ENCODE measurements around the gene TEAD2.
"Not testable (repeated sequence)": the region's sequence is repeated elsewhere in the genome, so short reads cannot be mapped to it uniquely, and the experiment has no call there.

The TEAD2 gene

DNA sequence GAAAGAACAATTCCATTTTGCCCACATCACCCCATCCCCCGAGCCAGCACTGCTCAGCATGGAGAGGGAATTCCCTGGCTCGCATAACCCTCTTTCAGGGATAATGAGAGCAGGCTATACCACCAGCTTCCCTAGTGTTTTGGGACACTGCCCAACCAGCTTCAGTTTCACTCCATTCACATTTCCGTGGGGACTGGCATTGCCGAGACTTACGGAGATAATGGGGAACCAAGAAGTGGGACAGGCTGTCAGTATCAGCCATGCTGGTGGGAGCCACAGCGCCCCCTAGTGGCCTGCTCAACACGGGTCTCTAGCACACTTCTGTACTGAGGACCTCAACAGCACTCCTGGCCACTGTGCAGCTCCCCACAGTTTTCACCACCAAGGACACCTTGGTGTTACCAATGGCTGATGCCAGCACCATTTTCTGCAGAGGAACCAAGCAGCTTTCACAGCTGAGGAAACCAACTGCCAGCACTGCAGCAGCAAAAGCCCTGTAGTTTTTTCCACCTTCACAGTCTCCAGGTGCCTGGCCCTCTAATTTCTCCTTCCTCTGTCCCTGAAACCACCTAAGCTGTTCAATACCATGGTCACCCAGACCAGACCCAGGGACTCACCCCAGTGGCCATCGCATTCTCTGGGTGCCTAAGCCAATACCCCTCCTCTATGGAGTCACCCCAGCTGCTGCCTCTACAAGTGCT, 60.9 kb downstream of the TEAD2 start:
- ATAC-seq = peak; percentile 98
- H3K4me3 Mint-ChIP-seq = peak overlapping the region; percentile 70
- peak overlapping the region; percentile 26 for H3K27ac Mint-ChIP-seq
- H3K4me1 Mint-ChIP-seq = peaks cover 26% of the 10 kb centered on the region
- no peaks in the 10 kb centered on the region for H3K27me3 Mint-ChIP-seq
- H3K36me3 Mint-ChIP-seq = peaks cover 9% of the 10 kb centered on the region
- peaks cover 5% of the 10 kb centered on the region for H3K9me3 Mint-ChIP-seq

DNA sequence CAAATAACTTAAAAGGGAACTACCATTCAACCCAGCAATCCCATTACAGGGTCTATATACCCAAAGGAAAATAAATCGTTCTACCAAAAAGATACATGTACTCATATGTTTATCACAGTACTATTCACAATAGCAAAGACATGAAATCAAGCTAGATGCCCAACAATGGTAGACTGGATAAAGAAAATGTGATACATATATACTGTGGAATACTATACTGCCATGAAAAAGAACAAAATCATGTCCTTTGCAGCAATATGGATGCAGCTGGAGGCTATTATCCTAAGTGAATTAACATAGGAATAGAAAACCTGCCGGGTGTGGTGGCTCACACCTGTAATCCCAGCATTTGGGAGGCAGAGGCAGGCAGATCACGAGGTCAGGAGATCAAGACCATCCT, 63.6 kb downstream of the TEAD2 start:
- not testable (repeated sequence) for H3K27ac Mint-ChIP-seq

DNA sequence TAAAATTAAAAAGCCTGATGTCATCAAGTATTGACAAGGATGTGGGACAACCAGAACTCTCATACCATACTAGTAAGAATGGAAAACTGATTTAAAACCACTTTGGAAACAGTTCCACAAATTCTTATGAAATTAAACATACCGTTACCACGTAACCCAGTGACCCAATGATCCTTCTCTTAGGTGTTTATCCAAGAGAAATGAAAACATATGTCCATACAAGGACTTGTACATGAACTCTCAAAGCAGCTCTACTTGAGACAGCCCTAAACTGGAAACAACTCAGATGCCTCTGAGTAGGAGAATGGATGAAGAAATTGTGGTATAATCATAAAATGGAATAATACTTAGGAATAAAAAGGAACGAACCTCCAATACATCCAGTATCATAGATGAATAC, 64.8 kb downstream of the TEAD2 start:
- no peak for ATAC-seq
- H3K27me3 Mint-ChIP-seq = no peaks in the 10 kb centered on the region
- peak overlapping the region; percentile 10 for H3K27ac Mint-ChIP-seq
- peaks cover under 1% of the 10 kb centered on the region for H3K9me3 Mint-ChIP-seq
- peaks cover 1% of the 10 kb centered on the region for H3K36me3 Mint-ChIP-seq
- peaks cover 21% of the 10 kb centered on the region for H3K4me1 Mint-ChIP-seq
- no peak overlapping the region for H3K4me3 Mint-ChIP-seq

More for the DNA sequence above, 63.6 kb downstream of the TEAD2 start:
- peaks cover 26% of the 10 kb centered on the region for H3K4me1 Mint-ChIP-seq
- H3K36me3 Mint-ChIP-seq, H3K9me3 Mint-ChIP-seq, ATAC-seq, H3K27me3 Mint-ChIP-seq, H3K4me3 Mint-ChIP-seq: not testable (repeated sequence)

DNA sequence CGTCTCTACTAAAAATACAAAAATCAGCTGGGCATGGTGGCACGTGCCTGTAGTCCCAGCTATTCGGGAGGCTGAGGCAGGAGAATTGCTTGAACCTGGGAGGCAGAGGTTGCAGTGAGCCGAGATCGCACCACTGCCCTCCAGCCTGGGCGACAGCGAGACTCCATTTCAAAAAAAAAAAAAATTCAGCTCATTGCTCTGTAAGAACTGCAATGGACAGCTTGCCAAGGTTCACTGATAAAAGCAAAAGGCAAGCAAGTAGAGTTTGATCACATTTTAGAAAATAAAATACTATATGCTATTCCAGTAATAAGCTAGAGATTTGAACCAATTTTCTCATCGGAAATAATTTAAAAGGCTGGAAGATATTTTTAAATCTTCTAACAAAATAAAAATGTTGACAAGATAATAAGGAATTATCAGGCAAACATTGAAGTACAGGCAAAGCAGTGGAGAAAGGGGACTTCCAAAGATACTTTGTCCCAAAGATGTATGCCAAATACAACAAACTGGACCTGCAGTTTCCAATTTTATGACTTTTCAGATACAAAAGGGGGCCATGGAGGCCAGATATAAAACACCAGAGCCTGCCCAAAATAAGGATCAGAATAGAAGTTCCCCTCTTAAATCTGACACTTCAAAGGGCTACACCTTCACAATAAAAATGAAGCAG, 66.9 kb downstream of the TEAD2 start:
- Mint-ChIP-seq H3K4me3 (no peak overlapping the region), H3K27me3 (no peaks in the 10 kb centered on the region), H3K36me3 (no peaks in the 10 kb centered on the region), H3K27ac (no peak overlapping the region), H3K9me3 (no peaks in the 10 kb centered on the region), H3K4me1 (peaks cover 3% of the 10 kb centered on the region)
- no peak for ATAC-seq

DNA sequence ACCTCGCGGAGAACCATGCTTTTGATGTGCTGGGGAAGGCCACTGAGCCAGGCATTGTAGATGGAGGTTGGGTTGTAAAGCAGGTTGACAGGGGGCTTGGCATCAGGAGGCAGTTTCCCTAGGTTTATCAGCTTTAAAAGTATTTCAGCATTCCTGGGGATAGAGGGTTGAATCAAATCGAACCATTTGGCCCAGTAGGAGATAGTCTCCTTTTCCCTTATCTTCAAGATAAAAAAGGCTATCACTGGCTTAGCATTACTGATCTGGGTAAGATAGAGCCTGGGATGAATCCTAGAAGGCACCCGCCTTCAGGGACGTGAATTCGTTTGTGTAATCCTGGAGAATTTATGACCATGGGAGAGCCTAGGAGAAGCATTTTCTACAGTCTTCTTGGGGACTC, 67.8 kb downstream of the TEAD2 start:
- Mint-ChIP-seq H3K4me1 (no peaks in the 10 kb centered on the region), H3K4me3 (no peak overlapping the region), H3K27ac (no peak overlapping the region), H3K36me3 (no peaks in the 10 kb centered on the region), H3K27me3 (no peaks in the 10 kb centered on the region), H3K9me3 (no peaks in the 10 kb centered on the region)
- ATAC-seq = no peak
